RWPE1 (cell line): ENCODE measurements around the gene RTN4RL2.

Experiments
- CTCF ChIA-PET: fragments of 350-600 bp; sonication (Branson Sonifier 250); formaldehyde crosslinking; extraction: SDS; loops from one replicate; lab custom pipeline; 2021; lab: Yijun Ruan, JAX
- POLR2A ChIA-PET: fragments of 400-600 bp; formaldehyde crosslinking; extraction: SDS; loops from one replicate; lab custom pipeline; 2020; ENCODE audit warnings: antibody characterized with exemption; ENCODE audit not compliant: low non-redundant PET; lab: Yijun Ruan, JAX
- DNase-seq: peaks from one replicate; pipeline ENCODE4 v3.0.0; 2012; ENCODE audit warnings: low spot score
- H3K27ac ChIP-seq: fragments of 450-650 bp; 2 replicates; pipeline ENCODE4 v1.5.1; 2017
- TF ChIP-seq, protein P1 (sequence below): fragments of 450-650 bp; conservative IDR thresholded peaks from 2 replicates; pipeline ENCODE4 v1.5.1; 2017; ENCODE audit warnings: low read depth, mild to moderate bottlenecking

The RTN4RL2 gene

DNA sequence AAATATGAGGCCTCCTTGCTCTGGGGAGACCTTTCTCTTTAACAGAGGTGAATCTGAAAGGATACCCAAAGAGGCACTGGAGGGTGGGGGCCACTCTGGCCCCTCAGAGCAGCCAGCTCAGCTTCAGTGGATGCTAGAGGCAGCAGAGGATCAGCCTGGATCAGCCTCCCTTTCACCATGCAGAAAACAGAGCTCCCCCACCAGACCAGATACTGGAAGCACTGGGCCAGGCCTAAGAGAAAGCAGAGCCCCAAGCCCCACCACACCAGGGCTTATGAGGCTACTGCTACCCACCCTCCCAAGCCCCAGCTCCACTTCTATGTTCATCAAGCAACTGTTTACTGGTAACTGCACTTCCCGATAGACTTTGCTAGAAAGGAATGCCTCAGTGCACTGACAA lies 29.4 kb upstream of the RTN4RL2 start:
- ChIA-PET CTCF (interaction anchor here (0.5 to 1.0 kb wide), 2 partner anchors 27 to 325 kb away, joined by 3 read pairs; no protein-coding TSS in a partner anchor), POLR2A (no interaction called here)
- no peak for DNase-seq
- TF ChIP-seq, protein P1, sequence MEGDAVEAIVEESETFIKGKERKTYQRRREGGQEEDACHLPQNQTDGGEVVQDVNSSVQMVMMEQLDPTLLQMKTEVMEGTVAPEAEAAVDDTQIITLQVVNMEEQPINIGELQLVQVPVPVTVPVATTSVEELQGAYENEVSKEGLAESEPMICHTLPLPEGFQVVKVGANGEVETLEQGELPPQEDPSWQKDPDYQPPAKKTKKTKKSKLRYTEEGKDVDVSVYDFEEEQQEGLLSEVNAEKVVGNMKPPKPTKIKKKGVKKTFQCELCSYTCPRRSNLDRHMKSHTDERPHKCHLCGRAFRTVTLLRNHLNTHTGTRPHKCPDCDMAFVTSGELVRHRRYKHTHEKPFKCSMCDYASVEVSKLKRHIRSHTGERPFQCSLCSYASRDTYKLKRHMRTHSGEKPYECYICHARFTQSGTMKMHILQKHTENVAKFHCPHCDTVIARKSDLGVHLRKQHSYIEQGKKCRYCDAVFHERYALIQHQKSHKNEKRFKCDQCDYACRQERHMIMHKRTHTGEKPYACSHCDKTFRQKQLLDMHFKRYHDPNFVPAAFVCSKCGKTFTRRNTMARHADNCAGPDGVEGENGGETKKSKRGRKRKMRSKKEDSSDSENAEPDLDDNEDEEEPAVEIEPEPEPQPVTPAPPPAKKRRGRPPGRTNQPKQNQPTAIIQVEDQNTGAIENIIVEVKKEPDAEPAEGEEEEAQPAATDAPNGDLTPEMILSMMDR: no peak
- H3K27ac ChIP-seq: no peak overlapping the region

DNA sequence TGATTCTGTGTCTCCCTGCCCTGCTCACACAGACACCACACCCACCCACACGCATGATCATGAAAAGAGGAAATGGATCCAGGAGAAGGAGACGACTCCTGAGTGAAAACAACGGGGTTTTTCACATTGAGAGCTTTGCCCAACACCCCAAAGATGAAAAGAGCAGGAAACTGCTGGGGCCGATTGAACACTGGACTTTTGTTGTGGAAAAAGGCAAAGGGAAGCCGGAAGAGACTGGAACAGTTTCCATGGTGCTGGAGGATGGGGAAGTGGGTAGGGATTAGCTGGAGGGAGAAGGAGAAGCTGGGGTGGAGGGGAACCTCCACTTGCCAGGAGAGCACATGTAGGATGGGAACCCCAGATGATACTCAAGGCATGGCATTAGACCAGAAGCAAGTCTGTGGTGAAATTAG lies 28.2 kb upstream of the RTN4RL2 start:
- TF ChIP-seq, protein P1: no peak
- H3K27ac ChIP-seq: 0 out of 2 replicates have a peak overlapping the region, but pooled peaks have one; percentile 17
- no peak for DNase-seq
- POLR2A ChIA-PET: no interaction called here
- CTCF ChIA-PET: interaction anchor here (0.6 kb wide), 1 partner anchor 158 kb away, joined by 7 read pairs; no protein-coding TSS in a partner anchor

DNA sequence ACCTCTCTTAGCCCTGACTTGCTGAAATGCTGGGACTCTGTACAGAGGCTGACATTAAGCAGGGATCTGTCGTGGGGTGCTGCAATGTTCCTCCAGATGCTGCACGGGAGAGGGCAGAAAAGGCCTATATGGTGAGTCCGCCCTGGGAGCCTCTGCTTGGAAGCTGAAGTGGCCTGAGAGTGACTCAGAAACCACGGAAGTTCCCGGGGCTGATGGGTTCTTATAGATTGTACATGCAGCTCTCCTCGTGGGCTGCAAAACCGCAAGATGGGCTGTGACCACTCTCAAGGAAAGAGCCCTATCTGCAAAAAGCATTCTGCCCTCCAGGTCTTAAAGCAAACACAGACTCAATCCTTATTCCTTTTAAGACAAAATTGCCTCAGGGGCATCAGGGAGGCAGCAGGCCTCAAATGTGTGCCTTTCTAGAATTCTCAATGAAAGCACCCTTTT lies 27.6 kb upstream of the RTN4RL2 start:
- 0 out of 2 replicates have a peak overlapping the region, but pooled peaks have one; percentile 17 for H3K27ac ChIP-seq
- TF ChIP-seq, protein P1: no peak
- DNase-seq: no peak
- ChIA-PET POLR2A (no interaction called here), CTCF (no interaction called here)

DNA sequence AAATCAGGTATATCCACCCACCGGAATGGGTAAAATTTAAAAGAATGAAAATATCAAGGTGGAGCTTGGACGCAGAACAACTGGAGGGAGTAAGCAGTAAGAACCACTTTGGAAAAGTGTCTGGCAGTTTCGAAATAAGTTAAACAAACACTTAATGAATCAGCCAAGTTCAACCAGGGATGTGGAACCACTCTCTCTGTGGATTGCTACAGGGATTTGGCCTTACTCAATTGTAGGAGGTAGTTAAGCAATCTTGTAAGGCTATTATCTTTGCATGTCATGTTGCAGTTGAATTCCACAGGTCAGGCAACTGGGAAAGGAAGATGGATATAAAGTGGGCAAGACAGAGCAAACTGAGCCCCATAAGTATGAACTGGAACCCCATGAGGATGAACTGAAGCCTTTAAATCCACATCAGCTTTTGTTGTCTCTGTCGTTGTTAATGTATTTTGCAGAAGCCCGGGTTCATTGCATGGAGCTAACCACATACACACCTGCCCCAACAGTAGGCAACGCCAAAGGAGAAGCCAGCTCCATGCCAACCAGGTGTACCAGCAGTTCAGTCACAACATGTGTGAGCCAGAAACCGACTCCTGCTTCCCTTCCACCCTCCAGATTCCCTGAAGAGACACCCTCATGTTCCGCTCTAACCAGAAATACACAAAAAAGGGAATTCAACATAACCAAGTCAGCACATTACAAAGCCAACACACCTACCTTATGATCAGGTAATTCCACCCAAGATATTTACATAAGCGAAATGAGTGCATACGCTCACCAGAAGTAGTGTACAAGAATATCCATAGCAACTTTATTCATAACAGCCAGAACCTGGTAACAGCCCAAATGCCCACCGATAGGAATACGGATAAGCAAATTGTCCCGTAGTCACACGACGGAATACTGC lies 25.4 kb upstream of the RTN4RL2 start:
- CTCF ChIA-PET: no interaction called here
- DNase-seq: peak; percentile 85
- TF ChIP-seq, protein P1: no peak
- POLR2A ChIA-PET: no interaction called here
- H3K27ac ChIP-seq: peak overlapping the region; percentile 84

DNA sequence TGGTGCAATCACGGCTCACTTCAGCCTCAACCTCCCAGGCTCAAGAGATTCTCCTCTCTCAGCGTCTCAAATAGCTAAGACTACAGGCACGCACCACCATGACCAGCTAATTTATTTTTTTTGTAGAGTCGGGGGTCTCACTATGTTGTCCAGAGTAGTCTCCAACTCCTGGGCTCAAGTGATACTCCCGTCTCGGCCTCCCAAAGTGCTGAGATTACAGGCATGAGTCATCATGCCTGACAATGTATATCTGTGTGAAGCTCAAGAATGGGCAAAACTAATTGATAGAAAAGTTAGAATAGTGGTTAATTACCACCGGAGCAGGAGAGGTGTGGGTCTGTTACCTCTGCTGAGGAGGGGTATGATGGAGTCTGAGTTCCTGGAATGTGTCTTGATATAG lies 24.3 kb upstream of the RTN4RL2 start:
- ChIA-PET CTCF (interaction anchor here (0.8 kb wide), 1 partner anchor 22 kb away, joined by 3 read pairs; no protein-coding TSS in a partner anchor), POLR2A (no interaction called here)
- DNase-seq: no peak
- TF ChIP-seq, protein P1: no peak
- H3K27ac ChIP-seq: peak overlapping the region; percentile 84

DNA sequence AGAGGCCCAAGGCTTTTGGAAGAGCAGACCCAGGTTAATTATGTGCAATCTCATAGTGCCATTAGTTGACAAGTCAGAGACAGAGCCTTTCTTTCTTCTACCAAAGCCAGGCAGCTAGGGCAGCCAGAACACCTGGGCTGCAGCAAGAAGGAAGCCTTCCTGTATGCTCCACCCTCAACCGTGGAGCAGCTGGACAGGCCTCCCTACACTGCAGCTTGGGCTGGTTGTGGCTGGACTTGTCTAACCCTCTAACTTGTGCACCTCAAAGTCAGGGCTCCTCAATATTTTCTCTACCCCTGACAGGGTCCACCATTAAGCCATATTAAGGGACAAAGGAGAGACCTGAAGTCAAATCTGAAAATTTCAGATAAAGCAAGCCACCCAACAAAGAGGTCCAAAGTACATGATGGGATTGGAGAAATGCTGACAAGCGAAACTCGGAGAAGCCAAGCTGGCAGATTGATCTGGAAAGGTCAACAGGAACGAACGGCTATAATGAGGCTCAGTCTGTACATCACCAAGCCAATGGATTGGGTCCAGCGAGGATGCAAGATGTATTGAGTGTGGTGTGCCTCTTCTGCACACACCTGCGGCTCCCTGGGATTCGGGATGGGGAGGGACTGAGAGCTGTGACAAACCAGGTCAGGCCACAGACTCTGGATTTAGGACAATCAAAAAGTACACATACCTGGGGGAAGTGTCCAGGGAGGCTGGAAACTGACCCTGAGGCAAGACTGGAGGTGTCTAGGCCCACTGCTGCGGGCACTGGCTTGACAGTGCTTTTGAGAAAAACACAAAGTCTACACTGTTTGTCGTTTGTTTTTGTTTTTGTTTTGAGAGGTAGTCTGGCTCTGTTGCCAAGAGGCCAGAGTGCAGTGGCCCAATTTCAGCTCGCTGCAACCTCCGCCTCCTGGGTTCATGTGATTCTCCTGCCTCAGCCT lies 21.7 kb upstream of the RTN4RL2 start:
- TF ChIP-seq, protein P1: no peak
- CTCF ChIA-PET: no interaction called here

More for the DNA sequence above, 21.7 kb upstream of the RTN4RL2 start:
- H3K27ac ChIP-seq: no peak overlapping the region
- POLR2A ChIA-PET: no interaction called here
- no peak for DNase-seq
